IMR-90 (cell line): ENCODE results near the gene TMEM92. TPM values are rescaled to one million over a fixed set of nuclear protein-coding genes. Genes with fewer than 3 reads are reported as not detected.

Experiments used
- ATAC-seq: fragments of 200-7000 bp; cut with Tn5 transposase; 2 replicates; pipeline ENCODE4 v1.9.1; 2020; ENCODE audit warnings: low read depth, mild to moderate bottlenecking, moderate library complexity
- BruUV-seq: library from RNA; stranded (reverse); fragments of 400-500 nt; replicated peaks from 2 replicates; lab custom pipeline; 2021; lab: Mats Ljungman, UMichigan
- CTCF ChIA-PET: fragments of 300-600 bp; formaldehyde crosslinking; extraction: SDS; loops from one replicate; lab custom pipeline; 2021; ENCODE audit warnings: antibody characterized with exemption; lab: Yijun Ruan, JAX
- POLR2A ChIA-PET: fragments of 300-600 bp; sonication (Branson Sonifier 250); formaldehyde crosslinking; loops from one replicate; lab custom pipeline; 2022; ENCODE audit warnings: antibody characterized with exemption; ENCODE audit not compliant: unreplicated experiment; lab: Charles Lee
- DNase-seq: peaks from one replicate; pipeline ENCODE4 v3.0.0; 2013
- H2AFZ ChIP-seq: replicated peaks from 2 replicates; pipeline ENCODE3; 2013; ENCODE audit warnings: low read length, mild to moderate bottlenecking; ENCODE audit not compliant: poor library complexity
- H2AK5ac ChIP-seq: 2 replicates; pipeline ENCODE4 v1.6.1; 2013; ENCODE audit warnings: low read depth, low read length, inconsistent platforms
- H2AK9ac ChIP-seq: replicated peaks from 2 replicates; pipeline ENCODE3; 2013; ENCODE audit warnings: mild to moderate bottlenecking, low read depth, low read length, moderate library complexity; ENCODE audit not compliant: poor library complexity
- H2BK120ac ChIP-seq: 2 replicates; pipeline ENCODE4 v1.6.1; 2013; ENCODE audit warnings: low read depth, low read length, inconsistent platforms
- H2BK15ac ChIP-seq: 3 replicates; pipeline ENCODE4 v1.6.1; 2013; ENCODE audit warnings: low read depth, low read length, inconsistent platforms
- H2BK20ac ChIP-seq: 2 replicates; pipeline ENCODE4 v1.6.1; 2013; ENCODE audit warnings: low read depth, mild to moderate bottlenecking, inconsistent platforms, low read length, moderate library complexity
- H2BK5ac ChIP-seq: 2 replicates; pipeline ENCODE4 v1.6.1; 2013; ENCODE audit warnings: mild to moderate bottlenecking, low read depth, low read length, inconsistent platforms; ENCODE audit not compliant: poor library complexity, severe bottlenecking
- H3K14ac ChIP-seq: replicated peaks from 2 replicates; pipeline ENCODE4 v1.6.1; 2013; ENCODE audit warnings: low read depth, low read length, inconsistent platforms
- H3K18ac ChIP-seq: 2 replicates; pipeline ENCODE4 v1.6.1; 2013; ENCODE audit warnings: low read depth, low read length, control low read depth
- H3K23ac ChIP-seq: 2 replicates; pipeline ENCODE4 v1.6.1; 2013; ENCODE audit warnings: low read depth, low read length, inconsistent platforms
- H3K27ac ChIP-seq: 2 replicates; pipeline ENCODE4 v1.5.1; 2013; ENCODE audit warnings: mild to moderate bottlenecking, control low read depth, low read length; ENCODE audit not compliant: insufficient read depth
- H3K27me3 ChIP-seq: 2 replicates; pipeline ENCODE4 v1.6.1; 2013; ENCODE audit warnings: low read length; ENCODE audit not compliant: control insufficient read depth, insufficient read depth
- H3K36me3 ChIP-seq: 2 replicates; pipeline ENCODE4 v1.6.1; 2013; ENCODE audit warnings: low read length, mixed read lengths; ENCODE audit not compliant: control insufficient read depth, insufficient read depth
- H3K4ac ChIP-seq: 2 replicates; pipeline ENCODE4 v1.6.1; 2013; ENCODE audit warnings: low read depth, low read length, inconsistent platforms
- H3K4me1 ChIP-seq: 2 replicates; pipeline ENCODE4 v1.6.1; 2013; ENCODE audit warnings: low read length, mixed read lengths; ENCODE audit not compliant: control insufficient read depth, insufficient read depth
- H3K4me2 ChIP-seq: 2 replicates; pipeline ENCODE4 v1.6.1; 2013; ENCODE audit warnings: low read depth, mild to moderate bottlenecking, control low read depth, low read length, moderate library complexity
- H3K4me3 ChIP-seq: 2 replicates; pipeline ENCODE4 v1.5.1; 2013; ENCODE audit warnings: low read depth, mild to moderate bottlenecking, control low read depth, low read length, moderate library complexity; ENCODE audit not compliant: insufficient read depth
- H3K56ac ChIP-seq: 2 replicates; pipeline ENCODE4 v1.6.1; 2013; ENCODE audit warnings: low read length, inconsistent platforms; ENCODE audit not compliant: insufficient read depth; ENCODE audit errors: extremely low read depth
- H3K79me1 ChIP-seq, 2 experiments: 2 replicates each; pipeline ENCODE4 v1.6.1; 2013; ENCODE audit warnings: low read length in 2 of 2, inconsistent platforms in 1 of 2, low read depth in 1 of 2
- H3K9ac ChIP-seq: 2 replicates; pipeline ENCODE4 v1.6.1; 2013; ENCODE audit warnings: low read depth, low read length, control low read depth
- H3K9me1 ChIP-seq: 2 replicates; pipeline ENCODE4 v1.6.1; 2013; ENCODE audit warnings: low read length, inconsistent platforms; ENCODE audit not compliant: insufficient read depth
- H3K9me3 ChIP-seq: 2 replicates; pipeline ENCODE4 v1.6.1; 2013; ENCODE audit warnings: low read length; ENCODE audit not compliant: control insufficient read depth, insufficient read depth
- H4K20me1 ChIP-seq: 2 replicates; pipeline ENCODE4 v1.6.1; 2013; ENCODE audit warnings: low read length, inconsistent platforms; ENCODE audit not compliant: insufficient read depth
- H4K5ac ChIP-seq: 2 replicates; pipeline ENCODE4 v1.6.1; 2013; ENCODE audit warnings: mild to moderate bottlenecking, low read depth, low read length, control low read depth
- H4K8ac ChIP-seq, 2 experiments: 2 replicates each; pipeline ENCODE4 v1.6.1; 2013; ENCODE audit warnings: low read depth in 2 of 2, low read length in 2 of 2, control low read depth in 1 of 2, inconsistent platforms in 1 of 2
- H4K91ac ChIP-seq: 2 replicates; pipeline ENCODE4 v1.6.1; 2013; ENCODE audit warnings: low read depth, low read length, inconsistent platforms; ENCODE audit not compliant: insufficient read depth
- BHLHE40 ChIP-seq: fragments of 150-350 bp; IDR thresholded peaks from 2 replicates; pipeline ENCODE4 v1.6.1; 2016; ENCODE audit warnings: mild to moderate bottlenecking, low read depth, low read length
- CEBPB ChIP-seq: IDR thresholded peaks from 2 replicates; pipeline ENCODE4 v1.6.1; 2012; ENCODE audit warnings: low read depth, low read length, improper control_type of control experiment
- CHD1 ChIP-seq: IDR thresholded peaks from 2 replicates; pipeline ENCODE4 v1.6.1; 2012; ENCODE audit warnings: low read depth, low read length, improper control_type of control experiment
- CTCF ChIP-seq: conservative IDR thresholded peaks from 2 replicates; pipeline ENCODE4 v1.5.1; 2012; ENCODE audit warnings: mild to moderate bottlenecking, low read depth, low read length, improper control_type of control experiment
- FOS ChIP-seq: fragments of 150-350 bp; IDR thresholded peaks from 2 replicates; pipeline ENCODE4 v1.6.1; 2016; ENCODE audit warnings: low read depth, low read length
- MAFK ChIP-seq: IDR thresholded peaks from 2 replicates; pipeline ENCODE4 v1.6.1; 2012; ENCODE audit warnings: low read depth, low read length, improper control_type of control experiment
- MAZ ChIP-seq: IDR thresholded peaks from 2 replicates; pipeline ENCODE4 v1.6.1; 2012; ENCODE audit warnings: low read depth, mild to moderate bottlenecking, low read length, improper control_type of control experiment, moderate library complexity, borderline replicate concordance
- MXI1 ChIP-seq: IDR thresholded peaks from 2 replicates; pipeline ENCODE4 v1.6.1; 2012; ENCODE audit warnings: low read depth, mild to moderate bottlenecking, low read length, moderate library complexity, borderline replicate concordance
- POLR2A ChIP-seq: IDR thresholded peaks from 2 replicates; pipeline ENCODE4 v1.6.1; 2012; ENCODE audit warnings: mild to moderate bottlenecking, low read depth, low read length
- RAD21 ChIP-seq: IDR thresholded peaks from 2 replicates; pipeline ENCODE4 v1.6.1; 2012; ENCODE audit warnings: low read length, improper control_type of control experiment
- RCOR1 ChIP-seq: IDR thresholded peaks from 2 replicates; pipeline ENCODE4 v1.6.1; 2012; ENCODE audit warnings: mild to moderate bottlenecking, low read length, improper control_type of control experiment; ENCODE audit not compliant: insufficient replicate concordance
- RFX5 ChIP-seq: IDR thresholded peaks from 2 replicates; pipeline ENCODE4 v1.8.0; 2012; ENCODE audit warnings: low read depth, mild to moderate bottlenecking, low read length, moderate library complexity
- SMC3 ChIP-seq: fragments of 150-350 bp; IDR thresholded peaks from 2 replicates; pipeline ENCODE4 v1.6.1; 2016; ENCODE audit warnings: low read depth, mild to moderate bottlenecking, antibody characterized with exemption, low read length, moderate library complexity
- WGBS, 2 experiments: methylation state at CpG; one replicate each; pipeline versions ENCODE4 v1.1.5 to v1.1.7; 2013; ENCODE audit warnings: missing lambda C conversion rate in 2 of 2; ENCODE audit not compliant: insufficient read length in 1 of 2; ENCODE audit errors: extremely low coverage in 2 of 2; 5-methylcytosine and 5-hydroxymethylcytosine counted together
- dilution Hi-C: fragments of 300-500 bp; cut with HindIII; formaldehyde crosslinking; loops from one replicate; pipeline ENCODE4 v1.14.3; 2018; ENCODE audit warnings: low sequenced_read_pairs; ENCODE audit not compliant: unreplicated experiment
- in situ Hi-C: fragments of 300-500 bp; cut with MboI; formaldehyde crosslinking; loops from 3 replicates; pipeline ENCODE4 v1.14.3; 2019; ENCODE audit warnings: low sequenced_read_pairs, inconsistent platforms, mixed read lengths
- intact Hi-C: fragments of 100-400 bp; cut with micrococcal nuclease; formaldehyde crosslinking; loops from 2 replicates; pipeline ENCODE4 v1.10.0; 2022
- polyA plus RNA-seq, 3 experiments: library from polyadenylated mRNA; depleted of rRNA; stranded (reverse); fragments of >200 nt; gene quantifications; 2 replicates each; pipeline ENCODE4 v1.2.3, GENCODE V29; 2012; ENCODE audit warnings: low replicate concordance in 1 of 3
- total RNA-seq: library from RNA; depleted of rRNA; stranded (reverse); fragments of >200 nt; gene quantifications from 2 replicates; pipeline ENCODE4 v1.2.3, GENCODE V29; 2012
- TF ChIP-seq, protein P1 (sequence below): fragments of 150-350 bp; IDR thresholded peaks from 2 replicates; pipeline ENCODE4 v1.6.1; 2016; ENCODE audit warnings: low read depth, mild to moderate bottlenecking, low read length, moderate library complexity, borderline replicate concordance

Gene TMEM92
- total and polyA plus RNA-seq, 2 of the 4 experiments (the other 2 are of a cell fraction) = 0.18 to 1.7 TPM

DNA sequence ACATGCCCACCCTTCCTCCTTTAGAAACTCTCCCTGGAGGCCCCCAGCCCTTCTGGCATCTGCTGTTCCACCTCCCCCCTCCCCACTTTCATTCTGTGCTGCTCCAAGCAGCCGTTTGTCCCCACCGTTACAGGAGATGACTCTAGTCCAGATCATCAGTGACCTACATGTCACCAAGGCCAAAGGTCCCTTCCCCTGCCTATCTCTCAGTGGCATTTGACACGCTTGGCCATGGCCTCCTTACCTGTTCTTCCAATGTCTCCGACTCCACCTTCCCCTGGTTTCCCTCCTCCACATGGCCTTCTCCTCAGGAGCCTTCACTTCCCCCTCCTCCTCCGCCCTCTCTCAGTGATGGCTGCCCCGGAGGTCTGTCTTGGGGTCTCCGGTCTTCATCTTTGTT lies 9.4 kb downstream of the TMEM92 start:
- Histone ChIP-seq H3K4me1 (peaks cover 17% of the 10 kb centered on the region), H3K9ac (no peak overlapping the region), H3K18ac (no peak overlapping the region), H3K4me2 (no peak overlapping the region), H3K23ac (no peak overlapping the region), H2BK15ac (no peak overlapping the region), H4K5ac (no peak overlapping the region), H4K91ac (no peak overlapping the region), H3K9me3 (no peaks in the 10 kb centered on the region), H3K14ac (no peak overlapping the region), H3K9me1 (peaks cover 24% of the 10 kb centered on the region), H3K56ac (no peak overlapping the region), H3K4me3 (no peak overlapping the region), H4K8ac (no peak overlapping the region), H3K27me3 (no peaks in the 10 kb centered on the region), H2AK9ac (no peak overlapping the region), H4K20me1 (no peaks in the 10 kb centered on the region), H3K36me3 (peaks cover 30% of the 10 kb centered on the region), H2BK20ac (no peak overlapping the region), H3K27ac (no peak overlapping the region), H2AK5ac (peak overlapping the region; percentile 62; the same call in 1 of the 2 replicates), H2BK120ac (no peak overlapping the region), H2BK5ac (no peak overlapping the region), H3K79me1 (peaks cover 21 to 44% of the 10 kb centered on the region in 2 experiments), H3K4ac (no peak overlapping the region), H2AFZ (no peak overlapping the region)
- DNase-seq (no peak), ATAC-seq (no peak)
- in situ Hi-C loops = loop anchor here (10.0 kb wide), 1 partner anchor 109 kb away; no protein-coding TSS in a partner anchor
- ChIA-PET POLR2A (no interaction called here), CTCF (no interaction called here)
- TF ChIP-seq RCOR1 (no peak), MAFK (no peak), POLR2A (no peak), MAZ (no peak), BHLHE40 (no peak), CHD1 (no peak), MXI1 (no peak), FOS (no peak), CTCF (no peak), CEBPB (no peak), SMC3 (no peak), RAD21 (no peak), RFX5 (no peak)
- TF ChIP-seq, protein P1, sequence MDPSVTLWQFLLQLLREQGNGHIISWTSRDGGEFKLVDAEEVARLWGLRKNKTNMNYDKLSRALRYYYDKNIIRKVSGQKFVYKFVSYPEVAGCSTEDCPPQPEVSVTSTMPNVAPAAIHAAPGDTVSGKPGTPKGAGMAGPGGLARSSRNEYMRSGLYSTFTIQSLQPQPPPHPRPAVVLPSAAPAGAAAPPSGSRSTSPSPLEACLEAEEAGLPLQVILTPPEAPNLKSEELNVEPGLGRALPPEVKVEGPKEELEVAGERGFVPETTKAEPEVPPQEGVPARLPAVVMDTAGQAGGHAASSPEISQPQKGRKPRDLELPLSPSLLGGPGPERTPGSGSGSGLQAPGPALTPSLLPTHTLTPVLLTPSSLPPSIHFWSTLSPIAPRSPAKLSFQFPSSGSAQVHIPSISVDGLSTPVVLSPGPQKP = no peak
- 74% methylated on average over 6 of the region's 7 CpGs; no CpG with 5 or more reads in 1 of the 2 experiments for WGBS, 2 experiments
- no TSS peak for BruUV-seq
- intact Hi-C loops = no loop called here
- dilution Hi-C loops = no loop called here
